Hepatocyte (in vitro differentiated cells): ENCODE measurements around the gene GALNT3. TPM values are rescaled to one million over a fixed set of nuclear protein-coding genes. Genes with fewer than 3 reads are reported as not detected.
A peak's percentile ranks its signal among the peaks of the same experiment; 100 is the strongest.

Experiments
- DNase-seq: peaks from one replicate; pipeline ENCODE4 v3.0.0-alpha.2; 2016; ENCODE audit warnings: low spot score
- H2AFZ ChIP-seq: fragments of 200-600 bp; sonication (generic); 2 replicates; pipeline ENCODE4 v1.6.0; 2016; ENCODE audit warnings: antibody characterized with exemption, mild to moderate bottlenecking
- H3K27ac ChIP-seq: fragments of 200-600 bp; sonication (generic); 2 replicates; pipeline ENCODE4 v1.5.1; 2016; ENCODE audit warnings: mild to moderate bottlenecking
- H3K27me3 ChIP-seq: fragments of 200-600 bp; sonication (generic); 2 replicates; pipeline ENCODE4 v1.6.1; 2016
- H3K36me3 ChIP-seq: fragments of 200-600 bp; sonication (generic); replicated peaks from 2 replicates; pipeline ENCODE4 v1.5.1; 2016; ENCODE audit warnings: low read depth; ENCODE audit not compliant: insufficient read depth
- H3K4me1 ChIP-seq: fragments of 200-600 bp; sonication (generic); 2 replicates; pipeline ENCODE4 v1.5.1; 2016; ENCODE audit warnings: mild to moderate bottlenecking, moderate library complexity; ENCODE audit not compliant: insufficient read depth
- H3K4me2 ChIP-seq: fragments of 200-600 bp; sonication (generic); 2 replicates; pipeline ENCODE4 v1.6.0; 2016
- H3K4me3 ChIP-seq: fragments of 200-600 bp; sonication (generic); 2 replicates; pipeline ENCODE4 v1.5.1; 2016; ENCODE audit warnings: mild to moderate bottlenecking
- H3K79me2 ChIP-seq: fragments of 200-600 bp; sonication (generic); 2 replicates; pipeline ENCODE4 v1.6.0; 2017; ENCODE audit warnings: mild to moderate bottlenecking
- H3K9me2 ChIP-seq: fragments of 200-600 bp; sonication (generic); replicated peaks from 2 replicates; pipeline ENCODE4 v1.6.0; 2017; ENCODE audit warnings: mild to moderate bottlenecking; ENCODE audit not compliant: insufficient read depth
- H3K9me3 ChIP-seq: fragments of 200-600 bp; sonication (generic); 2 replicates; pipeline ENCODE4 v1.5.1; 2016; ENCODE audit warnings: low read depth, mild to moderate bottlenecking
- H4K20me1 ChIP-seq: fragments of 200-600 bp; sonication (generic); 2 replicates; pipeline ENCODE4 v1.6.0; 2016; ENCODE audit warnings: mild to moderate bottlenecking; ENCODE audit not compliant: insufficient read depth, poor library complexity, severe bottlenecking
- EZH2 ChIP-seq: fragments of 200-600 bp; sonication (generic); IDR thresholded peaks from 2 replicates; pipeline ENCODE4 v1.6.1; 2016; ENCODE audit warnings: antibody characterized with exemption, mild to moderate bottlenecking, borderline replicate concordance
- EZH2phosphoT487 ChIP-seq: fragments of 200-600 bp; sonication (generic); IDR thresholded peaks from one replicate; pipeline ENCODE4 v1.6.1; 2018; ENCODE audit warnings: antibody characterized with exemption, mild to moderate bottlenecking, low read depth, moderate library complexity; ENCODE audit not compliant: unreplicated experiment, severe bottlenecking
- WGBS: methylation state at CpG from one replicate; pipeline ENCODE4 v1.1.6; 2016; ENCODE audit warnings: low lambda C conversion rate; ENCODE audit errors: missing lambda C conversion rate; 5-methylcytosine and 5-hydroxymethylcytosine counted together
- polyA plus RNA-seq: library from polyadenylated mRNA; unstranded; fragments of >200 nt; fragmentation: Nextera tagmentation; extraction: Ambion mirVana; gene quantifications from 2 replicates; pipeline ENCODE4 v1.2.1, GENCODE V29; 2016
- total RNA-seq: library from RNA; depleted of rRNA; stranded (reverse); fragments of >200 nt; gene quantifications from 2 replicates; pipeline ENCODE4 v1.2.3, GENCODE V29; 2014
- TF ChIP-seq, protein P1 (sequence below): fragments of 200-600 bp; sonication (generic); IDR thresholded peaks from 2 replicates; pipeline ENCODE4 v1.5.1; 2016; ENCODE audit warnings: antibody characterized with exemption, mild to moderate bottlenecking; ENCODE audit not compliant: poor library complexity

The GALNT3 gene
- total and polyA plus RNA-seq, 2 experiments from 2014 or later, result 21.5 to 48.1 TPM

DNA sequence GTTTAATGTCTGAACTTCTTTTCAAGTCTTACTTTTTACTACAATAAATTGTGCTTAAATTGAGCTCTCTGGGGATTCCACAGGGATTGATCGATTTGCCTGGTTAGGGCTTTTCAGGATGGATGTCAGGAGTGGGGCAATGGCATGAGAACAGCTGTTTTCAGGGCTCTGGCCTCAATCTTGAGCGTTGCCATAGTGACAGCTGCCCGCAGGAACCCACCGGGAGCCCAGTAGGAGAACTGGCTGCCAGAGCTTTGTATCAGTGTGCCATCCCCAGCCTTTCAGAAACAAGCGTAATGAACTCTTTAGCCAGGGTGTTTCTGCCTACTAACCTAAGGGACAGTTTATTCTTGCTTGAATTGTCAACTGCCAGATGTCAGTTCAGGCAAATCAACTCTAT, 93.5 kb downstream of the GALNT3 start:
- Histone ChIP-seq H3K9me3 (no peaks in the 10 kb centered on the region), H3K79me2 (no peaks in the 10 kb centered on the region), H3K27ac (no peak overlapping the region), H3K36me3 (no peaks in the 10 kb centered on the region), H3K4me3 (no peak overlapping the region), H4K20me1 (no peaks in the 10 kb centered on the region), H2AFZ (no peak overlapping the region), H3K4me2 (no peak overlapping the region), H3K9me2 (no peaks in the 10 kb centered on the region), H3K27me3 (no peaks in the 10 kb centered on the region), H3K4me1 (no peaks in the 10 kb centered on the region)
- DNase-seq, result no peak
- WGBS, result 75% methylated on average over 5 of the region's 5 CpGs
- TF ChIP-seq, protein P1, sequence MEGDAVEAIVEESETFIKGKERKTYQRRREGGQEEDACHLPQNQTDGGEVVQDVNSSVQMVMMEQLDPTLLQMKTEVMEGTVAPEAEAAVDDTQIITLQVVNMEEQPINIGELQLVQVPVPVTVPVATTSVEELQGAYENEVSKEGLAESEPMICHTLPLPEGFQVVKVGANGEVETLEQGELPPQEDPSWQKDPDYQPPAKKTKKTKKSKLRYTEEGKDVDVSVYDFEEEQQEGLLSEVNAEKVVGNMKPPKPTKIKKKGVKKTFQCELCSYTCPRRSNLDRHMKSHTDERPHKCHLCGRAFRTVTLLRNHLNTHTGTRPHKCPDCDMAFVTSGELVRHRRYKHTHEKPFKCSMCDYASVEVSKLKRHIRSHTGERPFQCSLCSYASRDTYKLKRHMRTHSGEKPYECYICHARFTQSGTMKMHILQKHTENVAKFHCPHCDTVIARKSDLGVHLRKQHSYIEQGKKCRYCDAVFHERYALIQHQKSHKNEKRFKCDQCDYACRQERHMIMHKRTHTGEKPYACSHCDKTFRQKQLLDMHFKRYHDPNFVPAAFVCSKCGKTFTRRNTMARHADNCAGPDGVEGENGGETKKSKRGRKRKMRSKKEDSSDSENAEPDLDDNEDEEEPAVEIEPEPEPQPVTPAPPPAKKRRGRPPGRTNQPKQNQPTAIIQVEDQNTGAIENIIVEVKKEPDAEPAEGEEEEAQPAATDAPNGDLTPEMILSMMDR, result no peak
- TF ChIP-seq EZH2phosphoT487 (no peak), EZH2 (no peak)

GRCh38 chr2:165699946-165700345, 94.1 kb downstream of the GALNT3 start:
- WGBS, result 91% methylated on average over 2 of the region's 2 CpGs
- Histone ChIP-seq H3K36me3 (no peaks in the 10 kb centered on the region), H3K4me1 (no peaks in the 10 kb centered on the region), H3K27ac (no peak overlapping the region), H3K27me3 (no peaks in the 10 kb centered on the region), H4K20me1 (no peaks in the 10 kb centered on the region), H3K4me2 (no peak overlapping the region), H3K79me2 (no peaks in the 10 kb centered on the region), H3K9me2 (no peaks in the 10 kb centered on the region), H3K4me3 (no peak overlapping the region), H3K9me3 (no peaks in the 10 kb centered on the region), H2AFZ (no peak overlapping the region)
- DNase-seq, result no peak
- no peak for TF ChIP-seq EZH2
- no peak for TF ChIP-seq EZH2phosphoT487
- TF ChIP-seq, protein P1, result no peak

DNA sequence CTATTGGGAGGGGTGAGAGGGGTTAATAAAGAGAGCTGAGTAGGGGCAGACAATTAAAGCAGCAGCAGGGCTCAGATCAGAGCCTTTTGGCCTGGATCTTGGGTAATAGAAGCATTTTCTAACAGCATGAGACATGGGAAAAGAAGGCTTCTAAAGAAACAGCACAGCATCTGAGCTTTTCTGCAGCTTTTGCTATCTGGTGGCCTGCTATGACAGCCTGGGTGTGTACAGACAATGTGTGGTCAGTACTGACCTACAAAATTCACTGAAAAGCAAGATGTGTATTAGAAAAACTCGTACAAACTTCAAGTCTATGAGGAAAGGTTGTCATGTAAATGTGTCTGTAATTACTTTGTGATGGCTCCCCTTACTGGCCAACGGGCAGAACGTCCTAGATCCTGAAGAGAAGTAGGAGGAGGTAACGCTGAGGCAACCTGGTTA, 95.6 kb downstream of the GALNT3 start:
- TF ChIP-seq, protein P1, result peak; percentile 78
- no peak for TF ChIP-seq EZH2
- TF ChIP-seq EZH2phosphoT487, result no peak
- WGBS, result 4% methylated on average over 4 of the region's 4 CpGs
- H3K36me3 ChIP-seq, result no peaks in the 10 kb centered on the region
- H4K20me1 ChIP-seq, result no peaks in the 10 kb centered on the region
- no peak overlapping the region for H2AFZ ChIP-seq
- no peaks in the 10 kb centered on the region for H3K4me1 ChIP-seq
- no peaks in the 10 kb centered on the region for H3K27me3 ChIP-seq
- no peak overlapping the region for H3K27ac ChIP-seq
- no peaks in the 10 kb centered on the region for H3K9me2 ChIP-seq
- H3K9me3 ChIP-seq, result no peaks in the 10 kb centered on the region
- peak; percentile 72 for DNase-seq
- no peak overlapping the region for H3K4me3 ChIP-seq
- H3K4me2 ChIP-seq, result no peak overlapping the region
- no peaks in the 10 kb centered on the region for H3K79me2 ChIP-seq

GRCh38 chr2:165697748-165698443, 96.2 kb downstream of the GALNT3 start:
- no peak overlapping the region for H2AFZ ChIP-seq
- WGBS, result 81% methylated on average over 4 of the region's 4 CpGs
- H3K79me2 ChIP-seq, result no peaks in the 10 kb centered on the region

More at GRCh38 chr2:165697748-165698443, 96.2 kb downstream of the GALNT3 start:
- no peaks in the 10 kb centered on the region for H4K20me1 ChIP-seq
- H3K4me1 ChIP-seq, result no peaks in the 10 kb centered on the region
- H3K9me2 ChIP-seq, result no peaks in the 10 kb centered on the region
- H3K4me2 ChIP-seq, result no peak overlapping the region
- TF ChIP-seq EZH2phosphoT487, result no peak
- TF ChIP-seq, protein P1, result no peak
- no peak for TF ChIP-seq EZH2
- no peak for DNase-seq
- H3K9me3 ChIP-seq, result no peaks in the 10 kb centered on the region
- no peaks in the 10 kb centered on the region for H3K36me3 ChIP-seq
- H3K27me3 ChIP-seq, result no peaks in the 10 kb centered on the region
- no peak overlapping the region for H3K4me3 ChIP-seq
- H3K27ac ChIP-seq, result no peak overlapping the region
